ENCODE measurements around the gene FITM1. TPM values are rescaled to one million over a fixed set of nuclear protein-coding genes. Genes with fewer than 3 reads are reported as not detected.

FITM1 gene
- total and polyA plus RNA-seq, 2 experiments from 2014 or later: 0.53 TPM; not detected in 1

GRCh38 chr14:24132976-24133375 is 2.5 kb downstream of the FITM1 start:
- Mint-ChIP-seq H3K27ac (no peak overlapping the region), H3K9me3 (no peaks in the 10 kb centered on the region), H3K4me1 (peaks cover 27% of the 10 kb centered on the region), H3K27me3 (ENCODE audit: insufficient read depth, low read depth, poor library complexity) (peaks cover 14% of the 10 kb centered on the region), H3K4me3 (no peak overlapping the region; the same call in 2 of the 3 replicates), H3K36me3 (ENCODE audit: low read depth) (peaks cover 8% of the 10 kb centered on the region)
- H3K4me1 ChIP-seq (ENCODE audit: insufficient read depth): peaks cover 17% of the 10 kb centered on the region
- no peak overlapping the region for H2AFZ ChIP-seq
- 0 out of 2 replicates have a peak, but pooled peaks cover 4% of the 10 kb centered on the region for H3K36me3 ChIP-seq (ENCODE audit: insufficient read depth)
- ATAC-seq (no peak), DNase-seq (ENCODE audit: low spot score) (no peak)
- H3K27me3 ChIP-seq (ENCODE audit: insufficient read depth): no peaks in the 10 kb centered on the region
- no peak for TF ChIP-seq CREB1 (CRISPR knock-in tag; IDR thresholded peaks at IDR 0.05; ENCODE audit: low read depth)
- no peak for TF ChIP-seq EZH2 (IDR thresholded peaks at IDR 0.05; ENCODE audit: low read depth, unreplicated experiment)
- no peak for TF ChIP-seq JUNB (IDR thresholded peaks at IDR 0.05; ENCODE audit: unreplicated experiment)
- no peak for TF ChIP-seq ZNF114 (CRISPR knock-in tag; IDR thresholded peaks at IDR 0.05)
- no peak for TF ChIP-seq ZNF331 (CRISPR knock-in tag; IDR thresholded peaks at IDR 0.05; ENCODE audit: low read depth)
- no peak for TF ChIP-seq REST (IDR thresholded peaks at IDR 0.05; ENCODE audit: unreplicated experiment)
- TF ChIP-seq NANOG (IDR thresholded peaks at IDR 0.05; ENCODE audit: borderline replicate concordance): no peak
- TF ChIP-seq POLR2AphosphoS5 (IDR thresholded peaks at IDR 0.05; ENCODE audit: low read depth): no peak
- no peak for TF ChIP-seq ETS1 (IDR thresholded peaks at IDR 0.05)
- TF ChIP-seq STAT1 (IDR thresholded peaks at IDR 0.05; ENCODE audit: unreplicated experiment): no peak
- TF ChIP-seq ZNF462 (CRISPR knock-in tag; IDR thresholded peaks at IDR 0.05): no peak
- no peak overlapping the region for H3K27ac ChIP-seq (ENCODE audit: low read depth)
- H3F3A ChIP-seq (replicated peaks; ENCODE audit: low read depth): peaks cover 22% of the 10 kb centered on the region
- no peak overlapping the region for H3K4me3 ChIP-seq
- H4K20me1 ChIP-seq (replicated peaks; ENCODE audit: insufficient read depth): no peaks in the 10 kb centered on the region
- no peak overlapping the region for H3K4me2 ChIP-seq
- no peaks in the 10 kb centered on the region for H3K79me2 ChIP-seq (replicated peaks; ENCODE audit: insufficient read depth)
- no peaks in the 10 kb centered on the region for H3K9me2 ChIP-seq (ENCODE audit: insufficient read depth)
